ENCODE results near the gene GAB3. TPM values are rescaled to one million over a fixed set of nuclear protein-coding genes. Genes with fewer than 3 reads are reported as not detected.

Gene GAB3
- polyA plus RNA-seq, 1 of the 3 experiments (the other 2 are of a cell fraction): 4.5 TPM

- TF ChIP-seq GATA2 (CRISPR knock-in tag; IDR thresholded peaks at IDR 0.05): no peak
- no peak for TF ChIP-seq MEF2A (IDR thresholded peaks at IDR 0.05; ENCODE audit: borderline replicate concordance, low read depth)
- TF ChIP-seq NRF1 (IDR thresholded peaks at IDR 0.05; ENCODE audit: low read depth, low read length): no peak
- TF ChIP-seq ELF1 (IDR thresholded peaks at IDR 0.05): no peak
- TF ChIP-seq CHD2 (IDR thresholded peaks at IDR 0.05; ENCODE audit: low read length, partially characterized antibody): no peak
- no peak for TF ChIP-seq EP300 (IDR thresholded peaks at IDR 0.05; ENCODE audit: borderline replicate concordance in 1 of 2, low read depth in 1 of 2, low read length in 1 of 2)
- TF ChIP-seq SIN3A (IDR thresholded peaks at IDR 0.05; ENCODE audit: borderline replicate concordance, low read depth, low read length): no peak
- no peak for TF ChIP-seq USF2 (IDR thresholded peaks at IDR 0.05; ENCODE audit: borderline replicate concordance, low read depth, low read length)
- TF ChIP-seq PBX3 (IDR thresholded peaks at IDR 0.05): no peak
- no peak for TF ChIP-seq EZH2phosphoT487 (IDR thresholded peaks at IDR 0.05; ENCODE audit: borderline replicate concordance, low read depth)
- POLR2A ChIA-PET: no interaction called here
Measured at GRCh38 chrX:154658187-154658586, 92.7 kb downstream of the GAB3 start.

GRCh38 chrX:154657226-154657805 lies 93.6 kb downstream of the GAB3 start:
- H3K36me3 ChIP-seq (replicated peaks in 1 of 2; ENCODE audit: control insufficient read depth in 1 of 2, insufficient read depth in 2 of 2, low read length in 1 of 2): no peaks in the 10 kb centered on the region
- no peak overlapping the region for H3K4me3 ChIP-seq (ENCODE audit: low read depth in 2 of 2, low read length in 1 of 2)
- no peaks in the 10 kb centered on the region for H3K79me2 ChIP-seq (ENCODE audit: insufficient read depth)
- POLR2A ChIA-PET: no interaction called here
- peaks cover 19% of the 10 kb centered on the region; the same call in 1 of the 2 replicates for H3K27me3 ChIP-seq (ENCODE audit: insufficient read depth)
- H4K20me1 ChIP-seq (ENCODE audit: insufficient read depth): no peaks in the 10 kb centered on the region
- CTCF ChIA-PET: no interaction called here
- H3F3A ChIP-seq (replicated peaks; ENCODE audit: insufficient read depth): no peaks in the 10 kb centered on the region
- no peak overlapping the region for H2AFZ ChIP-seq (ENCODE audit: low read depth)
- H3K27ac ChIP-seq (ENCODE audit: low read depth in 2 of 2, low read length in 1 of 2): no peak overlapping the region
- TF ChIP-seq SMC3 (IDR thresholded peaks at IDR 0.05; ENCODE audit: low read depth, low read length) (no peak), MEF2A (IDR thresholded peaks at IDR 0.05; ENCODE audit: borderline replicate concordance, low read depth) (no peak), REST (IDR thresholded peaks at IDR 0.05; ENCODE audit: low read depth, low read length) (no peak), CTCF (IDR thresholded peaks at IDR 0.05) (no peak), POLR2AphosphoS5 (IDR thresholded peaks at IDR 0.05; ENCODE audit: low read depth, low read length) (no peak), EP300 (IDR thresholded peaks at IDR 0.05; ENCODE audit: borderline replicate concordance in 1 of 2, low read depth in 1 of 2, low read length in 1 of 2) (no peak), NFIC (IDR thresholded peaks at IDR 0.05; ENCODE audit: borderline replicate concordance) (no peak), RCOR1 (IDR thresholded peaks at IDR 0.05; ENCODE audit: low read length) (no peak), GATA2 (CRISPR knock-in tag; IDR thresholded peaks at IDR 0.05) (no peak), MXI1 (IDR thresholded peaks at IDR 0.05; ENCODE audit: low read depth, low read length) (no peak), RFX5 (IDR thresholded peaks at IDR 0.05; ENCODE audit: low read length) (no peak), JUND (IDR thresholded peaks at IDR 0.05) (no peak), NRF1 (IDR thresholded peaks at IDR 0.05; ENCODE audit: low read depth, low read length) (no peak), RXRA (IDR thresholded peaks at IDR 0.05; ENCODE audit: borderline replicate concordance, low read depth) (no peak), ELF1 (IDR thresholded peaks at IDR 0.05) (no peak), TCF12 (IDR thresholded peaks at IDR 0.05) (no peak)
- 25% methylated on average over 15 of the region's 15 CpGs for WGBS (ENCODE audit: low lambda C conversion rate)
- H3K4me1 ChIP-seq (ENCODE audit: control insufficient read depth in 1 of 2, insufficient read depth in 2 of 2, low read depth in 1 of 2, low read length in 1 of 2): no peaks in the 10 kb centered on the region
- no peak for DNase-seq
- H3K4me2 ChIP-seq: no peak overlapping the region
- no peak overlapping the region for H3K9ac ChIP-seq
- H3K9me3 ChIP-seq: no peaks in the 10 kb centered on the region
- no peaks in the 10 kb centered on the region for H3K9me2 ChIP-seq

More at GRCh38 chrX:154658187-154658586, 92.7 kb downstream of the GAB3 start:
- DNase-seq: no peak
- no peaks in the 10 kb centered on the region for H3F3A ChIP-seq (replicated peaks; ENCODE audit: insufficient read depth)
- no peak overlapping the region for H2AFZ ChIP-seq (ENCODE audit: low read depth)
- no peak overlapping the region for H3K4me3 ChIP-seq (ENCODE audit: low read depth in 2 of 2, low read length in 1 of 2)
- H3K4me1 ChIP-seq (ENCODE audit: control insufficient read depth in 1 of 2, insufficient read depth in 2 of 2, low read depth in 1 of 2, low read length in 1 of 2): no peaks in the 10 kb centered on the region
- no peak overlapping the region for H3K9ac ChIP-seq
- CTCF ChIA-PET: no interaction called here
- no peak overlapping the region for H3K4me2 ChIP-seq
- H3K27ac ChIP-seq (ENCODE audit: low read depth in 2 of 2, low read length in 1 of 2): no peak overlapping the region
- peaks cover 19% of the 10 kb centered on the region; the same call in 1 of the 2 replicates for H3K27me3 ChIP-seq (ENCODE audit: insufficient read depth)
- no peaks in the 10 kb centered on the region for H3K9me3 ChIP-seq
- WGBS (ENCODE audit: low lambda C conversion rate): 23% methylated on average over 10 of the region's 12 CpGs
- no peaks in the 10 kb centered on the region for H3K79me2 ChIP-seq (ENCODE audit: insufficient read depth)
- H3K9me2 ChIP-seq: no peaks in the 10 kb centered on the region
- H3K36me3 ChIP-seq (replicated peaks in 1 of 2; ENCODE audit: control insufficient read depth in 1 of 2, insufficient read depth in 2 of 2, low read length in 1 of 2): no peaks in the 10 kb centered on the region
- H4K20me1 ChIP-seq (ENCODE audit: insufficient read depth): no peaks in the 10 kb centered on the region

Measured in SK-N-SH (cell line).